CD4-positive, alpha-beta T cell (primary cell): ENCODE measurements around the gene HSPA4. TPM values are rescaled to one million over a fixed set of nuclear protein-coding genes. Genes with fewer than 3 reads are reported as not detected.
"Not testable (repeated sequence)": the region's sequence is repeated elsewhere in the genome, so short reads cannot be mapped to it uniquely, and the experiment has no call there.

ENCODE experiments used
- ATAC-seq: fragments of 200-7000 bp; cut with Tn5 transposase; one replicate; pipeline ENCODE4 v1.10.0; 2022; ENCODE audit warnings: mild to moderate bottlenecking; ENCODE audit not compliant: poor library complexity
- CTCF ChIA-PET: fragments of 350-600 bp; sonication (Branson Sonifier 250); formaldehyde crosslinking; loops from one replicate; lab custom pipeline; 2021; ENCODE audit warnings: antibody characterized with exemption, inconsistent platforms; lab: Charles Lee
- POLR2A ChIA-PET: fragments of 350-600 bp; sonication (Branson Sonifier 250); formaldehyde crosslinking; loops from one replicate; lab custom pipeline; 2021; ENCODE audit warnings: antibody characterized with exemption, inconsistent platforms; lab: Charles Lee
- DNase-seq, 14 experiments: peaks; one replicate each; pipeline ENCODE4 v3.0.0-alpha.2; 2013 to 2020; ENCODE audit warnings: mixed read lengths in 2 of 14
- H3K27ac ChIP-seq, 2 donors: one replicate each; pipeline versions ENCODE4 v1.5.1 to v1.7.0; 2013; ENCODE audit warnings: low read length in 2 of 2, low read depth in 1 of 2, mild to moderate bottlenecking in 1 of 2
- H3K27me3 ChIP-seq, 2 experiments: 1 replicate in 1 of 2; 2 replicates in 1 of 2; pipeline versions ENCODE4 v1.6.1 to v1.7.0; 2013; ENCODE audit warnings: low read length in 2 of 2, control low read depth in 1 of 2, mild to moderate bottlenecking in 1 of 2, moderate library complexity in 1 of 2; ENCODE audit not compliant: insufficient read depth in 2 of 2, control insufficient read depth in 1 of 2
- H3K36me3 ChIP-seq: one replicate; pipeline ENCODE4 v1.6.1; 2013; ENCODE audit warnings: low read length, control low read depth; ENCODE audit not compliant: insufficient read depth
- H3K4me1 ChIP-seq: one replicate; pipeline ENCODE4 v1.6.1; 2013; ENCODE audit warnings: low read length, control low read depth; ENCODE audit not compliant: insufficient read depth
- H3K4me3 ChIP-seq: one replicate; pipeline ENCODE4 v1.5.1; 2013; ENCODE audit warnings: mild to moderate bottlenecking, low read length, moderate library complexity
- H3K9me3 ChIP-seq, 2 experiments: 1 replicate in 1 of 2; 2 replicates in 1 of 2; pipeline versions ENCODE4 v1.6.1 to v1.7.0; 2013; ENCODE audit warnings: low read length in 2 of 2, mild to moderate bottlenecking in 2 of 2, control low read depth in 1 of 2, moderate library complexity in 1 of 2; ENCODE audit not compliant: control insufficient read depth in 1 of 2, insufficient read depth in 1 of 2
- H3K27ac Mint-ChIP-seq: one replicate; pipeline ENCODE4 v1.8.0; 2020; ENCODE audit warnings: mixed read lengths
- H3K27me3 Mint-ChIP-seq: one replicate; pipeline ENCODE4 v1.8.0; 2021; ENCODE audit warnings: mixed read lengths
- H3K36me3 Mint-ChIP-seq: one replicate; pipeline ENCODE4 v1.8.0; 2021; ENCODE audit warnings: low read depth, mixed read lengths
- H3K4me1 Mint-ChIP-seq: one replicate; pipeline ENCODE4 v1.8.0; 2021; ENCODE audit warnings: low read depth, mixed read lengths
- H3K4me3 Mint-ChIP-seq: one replicate; pipeline ENCODE4 v1.8.0; 2020; ENCODE audit warnings: mild to moderate bottlenecking, mixed read lengths
- H3K9me3 Mint-ChIP-seq: one replicate; pipeline ENCODE4 v1.8.0; 2020; ENCODE audit warnings: mixed read lengths
- CTCF ChIP-seq: fragments of 200-600 bp; IDR thresholded peaks from one replicate; pipeline ENCODE4 v1.8.0; 2022; ENCODE audit warnings: antibody characterized with exemption, mild to moderate bottlenecking
- intact Hi-C, 2 experiments: fragments of 100-400 bp; cut with DNase I in 1 of 2; cut with micrococcal nuclease in 1 of 2; formaldehyde crosslinking; loops; one replicate each; pipeline versions ENCODE4 v1.15.1 to v1.9.0; 2023 to 2025; cut with DNase I, micrococcal nuclease
- total RNA-seq, 174 experiments: library from RNA in 2 of 174; stranded (reverse) in 2 of 174; gene quantifications; one replicate each; pipeline ENCODE4 v1.2.3 and lab custom pipeline; 2021 to 2026

HSPA4 gene
- total RNA-seq, 2 experiments from 2014 or later = 42.2 to 44.7 TPM

- H3K27ac ChIP-seq = no peak overlapping the region
- Mint-ChIP-seq H3K4me3 (no peak overlapping the region), H3K27ac (no peak overlapping the region), H3K27me3 (no peaks in the 10 kb centered on the region), H3K9me3 (no peaks in the 10 kb centered on the region), H3K36me3 (no peaks in the 10 kb centered on the region), H3K4me1 (no peaks in the 10 kb centered on the region)
- H3K4me1 ChIP-seq = no peaks in the 10 kb centered on the region
- POLR2A ChIA-PET = no interaction called here
- CTCF ChIA-PET = no interaction called here
- H3K9me3 ChIP-seq = no peaks in the 10 kb centered on the region
- H3K36me3 ChIP-seq = no peaks in the 10 kb centered on the region
- no peak for DNase-seq
- H3K4me3 ChIP-seq = no peak overlapping the region
- intact Hi-C loops = no loop called here
- no peak for TF ChIP-seq CTCF
- H3K27me3 ChIP-seq = no peaks in the 10 kb centered on the region
- ATAC-seq = no peak
Measured at GRCh38 chr5:133129950-133130349, 78.1 kb downstream of the HSPA4 start.

GRCh38 chr5:133130387-133131118 lies 78.7 kb downstream of the HSPA4 start:
- Mint-ChIP-seq H3K4me1 (no peaks in the 10 kb centered on the region), H3K27ac (no peak overlapping the region), H3K27me3 (no peaks in the 10 kb centered on the region), H3K4me3 (no peak overlapping the region), H3K36me3 (no peaks in the 10 kb centered on the region), H3K9me3 (no peaks in the 10 kb centered on the region)
- H3K27me3 ChIP-seq = no peaks in the 10 kb centered on the region
- intact Hi-C loops = no loop called here
- POLR2A ChIA-PET = no interaction called here
- no peak overlapping the region for H3K4me3 ChIP-seq
- TF ChIP-seq CTCF = no peak
- H3K9me3 ChIP-seq = no peaks in the 10 kb centered on the region
- H3K27ac ChIP-seq = no peak overlapping the region
- CTCF ChIA-PET = interaction anchor here (0.6 kb wide), 1 partner anchor 1537 kb away, joined by 3 read pairs; no protein-coding TSS in a partner anchor
- no peaks in the 10 kb centered on the region for H3K36me3 ChIP-seq
- DNase-seq (no peak), ATAC-seq (no peak)
- no peaks in the 10 kb centered on the region for H3K4me1 ChIP-seq

GRCh38 chr5:133132717-133133116 lies 80.9 kb downstream of the HSPA4 start:
- no peaks in the 10 kb centered on the region for H3K36me3 Mint-ChIP-seq
- H3K4me3 ChIP-seq = no peak overlapping the region
- no peaks in the 10 kb centered on the region for H3K36me3 ChIP-seq
- H3K4me1 ChIP-seq = no peaks in the 10 kb centered on the region
- peaks cover 3% of the 10 kb centered on the region for H3K9me3 Mint-ChIP-seq
- POLR2A ChIA-PET = no interaction called here
- CTCF ChIA-PET = no interaction called here
- ATAC-seq (no peak), DNase-seq (no peak)
- H3K27me3 ChIP-seq = no peaks in the 10 kb centered on the region
- H3K27ac Mint-ChIP-seq = no peak overlapping the region
- H3K27ac ChIP-seq = no peak overlapping the region
- no peak for TF ChIP-seq CTCF
- H3K27me3 Mint-ChIP-seq = no peaks in the 10 kb centered on the region
- H3K4me3 Mint-ChIP-seq = no peak overlapping the region
- H3K9me3 ChIP-seq = no peaks in the 10 kb centered on the region
- intact Hi-C loops = no loop called here
- no peaks in the 10 kb centered on the region for H3K4me1 Mint-ChIP-seq

- H3K27ac Mint-ChIP-seq, H3K9me3 Mint-ChIP-seq, H3K36me3 Mint-ChIP-seq, CTCF ChIA-PET, H3K27me3 Mint-ChIP-seq, H3K27me3 ChIP-seq, H3K9me3 ChIP-seq, H3K27ac ChIP-seq, H3K4me3 Mint-ChIP-seq, intact Hi-C loops, DNase-seq, POLR2A ChIA-PET, H3K4me1 Mint-ChIP-seq, H3K4me3 ChIP-seq, H3K36me3 ChIP-seq, H3K4me1 ChIP-seq, ATAC-seq: not testable (repeated sequence)
Measured at GRCh38 chr5:133133241-133133640, 81.4 kb downstream of the HSPA4 start.

- H3K9me3 ChIP-seq, intact Hi-C loops, H3K4me1 Mint-ChIP-seq, H3K27ac ChIP-seq, H3K36me3 ChIP-seq, DNase-seq, H3K4me3 ChIP-seq, H3K4me3 Mint-ChIP-seq, POLR2A ChIA-PET, H3K9me3 Mint-ChIP-seq, H3K27me3 ChIP-seq, H3K27ac Mint-ChIP-seq, ATAC-seq, H3K4me1 ChIP-seq, H3K36me3 Mint-ChIP-seq, CTCF ChIA-PET, H3K27me3 Mint-ChIP-seq: not testable (repeated sequence)
Measured at GRCh38 chr5:133136890-133137289, 85.1 kb downstream of the HSPA4 start.
